ENCODE results near the gene NDST4.

GRCh38 chr4:115126491-115126890, 13.1 kb upstream of the NDST4 start:
- TF ChIP-seq CTCF (IDR thresholded peaks at IDR 0.05 in 2 of 3, conservative IDR thresholded peaks at IDR 0.05 in 1 of 3; ENCODE audit: borderline replicate concordance in 1 of 3, insufficient read depth in 1 of 3, low read depth in 2 of 3, low read length in 2 of 3) (no peak), ZNF274 (IDR thresholded peaks at IDR 0.05; ENCODE audit: low read depth, low read length) (no peak), ATF3 (IDR thresholded peaks at IDR 0.05) (no peak), SP1 (IDR thresholded peaks at IDR 0.05; ENCODE audit: low read depth) (no peak), POLR2A (IDR thresholded peaks at IDR 0.05; ENCODE audit: borderline replicate concordance, extremely low read depth, insufficient read depth, insufficient read length) (no peak), JUND (IDR thresholded peaks at IDR 0.05) (no peak), POLR2AphosphoS5 (IDR thresholded peaks at IDR 0.05; ENCODE audit: low read depth, low read length) (no peak)

All from HCT116 (cell line).